ENCODE measurements around the gene LETMD1.
"Not testable (repeated sequence)": the region's sequence is repeated elsewhere in the genome, so short reads cannot be mapped to it uniquely, and the experiment has no call there.

The LETMD1 gene

GRCh38 chr12:51047655-51048540 lies at the start of gene LETMD1:
Gene LETMD1 (plus strand): TSS chr12:51048327. CDS start chr12:51048357, 30 bp downstream.
- peaks cover 14% of the 10 kb centered on the region for H3K36me3 Mint-ChIP-seq (ENCODE audit: low read depth)
- peak within 1 kb of the TSS; percentile 95 for H3K4me3 Mint-ChIP-seq

GRCh38 chr12:50999093-50999492 lies 49.0 kb upstream of the LETMD1 start:
- H3K9me3 Mint-ChIP-seq = no peaks in the 10 kb centered on the region
- H3K4me3 Mint-ChIP-seq = no peak overlapping the region
- H3K27me3 Mint-ChIP-seq (ENCODE audit: low read depth) = no peaks in the 10 kb centered on the region
- no peaks in the 10 kb centered on the region for H3K4me1 Mint-ChIP-seq (ENCODE audit: low read depth)
- peaks cover 37% of the 10 kb centered on the region for H3K36me3 Mint-ChIP-seq (ENCODE audit: low read depth)
- no peak overlapping the region for H3K27ac Mint-ChIP-seq

More at GRCh38 chr12:51047655-51048540, at the start of gene LETMD1:
- peak within 1 kb of the TSS; percentile 93 for H3K27ac Mint-ChIP-seq
- no peaks in the 10 kb centered on the region for H3K9me3 Mint-ChIP-seq
- H3K27me3 Mint-ChIP-seq (ENCODE audit: low read depth) = no peaks in the 10 kb centered on the region
- peaks cover 26% of the 10 kb centered on the region for H3K4me1 Mint-ChIP-seq (ENCODE audit: low read depth)

GRCh38 chr12:51000245-51000644 lies 47.9 kb upstream of the LETMD1 start:
- Mint-ChIP-seq H3K27ac (no peak overlapping the region), H3K4me3 (no peak overlapping the region), H3K36me3 (ENCODE audit: low read depth) (peaks cover 34% of the 10 kb centered on the region), H3K9me3 (no peaks in the 10 kb centered on the region), H3K4me1 (ENCODE audit: low read depth) (no peaks in the 10 kb centered on the region), H3K27me3 (ENCODE audit: low read depth) (no peaks in the 10 kb centered on the region)

- Mint-ChIP-seq H3K4me3 (no peak overlapping the region), H3K27ac (no peak overlapping the region), H3K4me1 (ENCODE audit: low read depth) (no peaks in the 10 kb centered on the region)
Measured at GRCh38 chr12:51001799-51002198, 46.3 kb upstream of the LETMD1 start.

GRCh38 chr12:51004504-51004903 lies 43.6 kb upstream of the LETMD1 start:
- Mint-ChIP-seq H3K4me3 (no peak overlapping the region), H3K27ac (no peak overlapping the region), H3K36me3 (ENCODE audit: low read depth) (peaks cover 28% of the 10 kb centered on the region), H3K4me1 (ENCODE audit: low read depth) (peaks cover 8% of the 10 kb centered on the region), H3K9me3 (no peaks in the 10 kb centered on the region), H3K27me3 (ENCODE audit: low read depth) (no peaks in the 10 kb centered on the region)

More at GRCh38 chr12:51001799-51002198, 46.3 kb upstream of the LETMD1 start:
- no peaks in the 10 kb centered on the region for H3K27me3 Mint-ChIP-seq (ENCODE audit: low read depth)
- no peaks in the 10 kb centered on the region for H3K9me3 Mint-ChIP-seq
- peaks cover 30% of the 10 kb centered on the region for H3K36me3 Mint-ChIP-seq (ENCODE audit: low read depth)

GRCh38 chr12:51005030-51005429 lies 43.1 kb upstream of the LETMD1 start:
- H3K36me3 Mint-ChIP-seq (ENCODE audit: low read depth) = peaks cover 26% of the 10 kb centered on the region
- no peak overlapping the region for H3K4me3 Mint-ChIP-seq
- no peak overlapping the region for H3K27ac Mint-ChIP-seq
- peaks cover 8% of the 10 kb centered on the region for H3K4me1 Mint-ChIP-seq (ENCODE audit: low read depth)
- no peaks in the 10 kb centered on the region for H3K27me3 Mint-ChIP-seq (ENCODE audit: low read depth)
- no peaks in the 10 kb centered on the region for H3K9me3 Mint-ChIP-seq

GRCh38 chr12:51005671-51006070 lies 42.5 kb upstream of the LETMD1 start:
- H3K36me3 Mint-ChIP-seq (ENCODE audit: low read depth) = peaks cover 22% of the 10 kb centered on the region
- no peak overlapping the region for H3K4me3 Mint-ChIP-seq
- no peaks in the 10 kb centered on the region for H3K27me3 Mint-ChIP-seq (ENCODE audit: low read depth)
- H3K4me1 Mint-ChIP-seq (ENCODE audit: low read depth) = peaks cover 10% of the 10 kb centered on the region
- no peak overlapping the region for H3K27ac Mint-ChIP-seq
- H3K9me3 Mint-ChIP-seq = no peaks in the 10 kb centered on the region

- Mint-ChIP-seq H3K27ac (peak overlapping the region; percentile 18), H3K27me3 (ENCODE audit: low read depth) (no peaks in the 10 kb centered on the region), H3K4me3 (peak overlapping the region; percentile 38), H3K4me1 (ENCODE audit: low read depth) (peaks cover 13% of the 10 kb centered on the region), H3K36me3 (ENCODE audit: low read depth) (peaks cover 21% of the 10 kb centered on the region), H3K9me3 (no peaks in the 10 kb centered on the region)
Measured at GRCh38 chr12:51008329-51009055, 39.6 kb upstream of the LETMD1 start.

GRCh38 chr12:51009056-51009440 lies 39.1 kb upstream of the LETMD1 start:
- H3K4me3 Mint-ChIP-seq = peak overlapping the region; percentile 38
- peaks cover 13% of the 10 kb centered on the region for H3K4me1 Mint-ChIP-seq (ENCODE audit: low read depth)
- peak overlapping the region; percentile 18 for H3K27ac Mint-ChIP-seq
- peaks cover 18% of the 10 kb centered on the region for H3K36me3 Mint-ChIP-seq (ENCODE audit: low read depth)
- H3K9me3 Mint-ChIP-seq = no peaks in the 10 kb centered on the region
- H3K27me3 Mint-ChIP-seq (ENCODE audit: low read depth) = no peaks in the 10 kb centered on the region

- H3K9me3 Mint-ChIP-seq = no peaks in the 10 kb centered on the region
- H3K36me3 Mint-ChIP-seq (ENCODE audit: low read depth) = peaks cover 8% of the 10 kb centered on the region
- no peak overlapping the region for H3K27ac Mint-ChIP-seq
- H3K4me1 Mint-ChIP-seq (ENCODE audit: low read depth) = peaks cover 13% of the 10 kb centered on the region
- no peaks in the 10 kb centered on the region for H3K27me3 Mint-ChIP-seq (ENCODE audit: low read depth)
- H3K4me3 Mint-ChIP-seq = no peak overlapping the region
Measured at GRCh38 chr12:51011955-51012354, 36.2 kb upstream of the LETMD1 start.

- no peak overlapping the region for H3K4me3 Mint-ChIP-seq
Measured at GRCh38 chr12:51012570-51013236, 35.4 kb upstream of the LETMD1 start.

GRCh38 chr12:51013441-51013840 lies 34.7 kb upstream of the LETMD1 start:
- Mint-ChIP-seq H3K27me3 (ENCODE audit: low read depth) (no peaks in the 10 kb centered on the region), H3K4me3 (no peak overlapping the region), H3K9me3 (no peaks in the 10 kb centered on the region), H3K27ac (no peak overlapping the region), H3K36me3 (ENCODE audit: low read depth) (peaks cover 10% of the 10 kb centered on the region), H3K4me1 (ENCODE audit: low read depth) (peaks cover 15% of the 10 kb centered on the region)

More at GRCh38 chr12:51012570-51013236, 35.4 kb upstream of the LETMD1 start:
- Mint-ChIP-seq H3K9me3 (no peaks in the 10 kb centered on the region), H3K36me3 (ENCODE audit: low read depth) (peaks cover 10% of the 10 kb centered on the region), H3K4me1 (ENCODE audit: low read depth) (peaks cover 15% of the 10 kb centered on the region), H3K27ac (no peak overlapping the region), H3K27me3 (ENCODE audit: low read depth) (no peaks in the 10 kb centered on the region)

- not testable (repeated sequence) for H3K27me3 Mint-ChIP-seq (ENCODE audit: low read depth); H3K4me3 Mint-ChIP-seq; H3K9me3 Mint-ChIP-seq; H3K36me3 Mint-ChIP-seq (ENCODE audit: low read depth); H3K4me1 Mint-ChIP-seq (ENCODE audit: low read depth); H3K27ac Mint-ChIP-seq
Measured at GRCh38 chr12:51014467-51014866, 33.7 kb upstream of the LETMD1 start.

GRCh38 chr12:51017452-51017851 lies 30.7 kb upstream of the LETMD1 start:
- H3K36me3 Mint-ChIP-seq (ENCODE audit: low read depth) = peaks cover 3% of the 10 kb centered on the region
- H3K4me1 Mint-ChIP-seq (ENCODE audit: low read depth) = peaks cover 27% of the 10 kb centered on the region
- H3K9me3 Mint-ChIP-seq = no peaks in the 10 kb centered on the region
- H3K27me3 Mint-ChIP-seq (ENCODE audit: low read depth) = no peaks in the 10 kb centered on the region
- H3K27ac Mint-ChIP-seq = no peak overlapping the region
- no peak overlapping the region for H3K4me3 Mint-ChIP-seq
